Right cardiac atrium (tissue), 5 donors: ENCODE data around the gene CENPX. TPM values are rescaled to one million over a fixed set of nuclear protein-coding genes. Genes with fewer than 3 reads are reported as not detected.

ENCODE experiments used
- ATAC-seq, 2 donors: fragments of 200-7000 bp; cut with Tn5 transposase; one replicate each; pipeline versions ENCODE4 v1.8.0 to v1.9.1; 2020; ENCODE audit warnings: moderate library complexity in 2 of 2, mild to moderate bottlenecking in 1 of 2
- DNase-seq, 3 donors: peaks; one replicate each; pipeline ENCODE4 v3.0.0-alpha.2; 2020
- H3K27ac ChIP-seq: one replicate; pipeline ENCODE4 v1.5.1; 2013; ENCODE audit warnings: mild to moderate bottlenecking, low read length, control low read depth, moderate library complexity
- H3K27me3 ChIP-seq: one replicate; pipeline ENCODE4 v1.6.1; 2013; ENCODE audit not compliant: control insufficient read depth, insufficient read depth
- H3K4me1 ChIP-seq: one replicate; pipeline ENCODE4 v1.6.1; 2013; ENCODE audit warnings: low read length; ENCODE audit not compliant: control insufficient read depth, insufficient read depth
- H3K4me3 ChIP-seq: one replicate; pipeline ENCODE4 v1.5.1; 2013; ENCODE audit warnings: low read length, control low read depth
- H3K9me3 ChIP-seq: one replicate; pipeline ENCODE4 v1.6.1; 2013; ENCODE audit warnings: low read length; ENCODE audit not compliant: control insufficient read depth
- WGBS: extraction: QIAGEN DNeasy Blood & Tissue Kit; methylation state at CpG from one replicate; pipeline ENCODE4 v1.1.7; 2013; 5-methylcytosine and 5-hydroxymethylcytosine counted together
- intact Hi-C, 4 donors: fragments of 100-400 bp; cut with DNase I; formaldehyde crosslinking; loops; one replicate each; pipeline versions ENCODE4 v1.11.0 to v1.14.0; 2022 to 2023
- polyA plus RNA-seq: library from polyadenylated mRNA; stranded (reverse); fragments of 200-250 nt; gene quantifications from one replicate; pipeline ENCODE4 v1.2.3, GENCODE V29; 2013
- total RNA-seq, 4 donors: library from RNA; stranded (reverse); fragmentation: NEBNext Ultra II Directional; extraction: Animal tissue kit (Norgen Biotek cat#: 25700); gene quantifications; one replicate each; pipeline ENCODE4 v1.2.1, GENCODE V29; 2021
- donor health status: healthy with polysubstance abuse.
- donor health status: DM: no; HTN: yes; CAD: no.
- donor health status: DM: no; HTN: no; CAD: no.
- donor health status: DM: no; HTN: yes; CAD: no; lungs with severe emphysema.
- donor health status: DM: yes; HTN: yes; CAD: no.

Gene CENPX
- total and polyA plus RNA-seq, 5 donors = 20.1 to 31.2 (median 27.9) TPM

DNA sequence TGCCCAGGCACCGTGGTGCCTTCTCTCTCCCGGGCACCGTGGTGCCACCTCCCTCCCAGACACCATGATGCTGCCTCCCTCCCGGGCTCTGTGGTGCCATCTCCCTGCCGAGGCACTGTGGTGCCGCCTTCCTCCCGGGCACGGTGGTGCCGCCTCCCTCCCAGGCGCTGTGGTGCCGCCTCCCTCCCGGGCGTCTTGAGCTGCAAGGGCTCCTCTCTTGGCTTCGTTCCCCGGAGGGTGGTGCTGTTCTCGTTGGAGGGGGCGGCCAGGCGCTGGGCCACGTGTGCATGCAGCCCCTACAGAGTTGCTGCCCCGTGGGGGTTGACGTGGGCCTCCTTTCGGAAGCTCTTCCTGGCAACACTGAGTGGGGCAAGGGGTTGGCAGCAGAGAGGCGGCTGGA, 8.2 kb downstream of the CENPX start:
- no peak overlapping the region for H3K27ac ChIP-seq
- no peak for ATAC-seq
- no peaks in the 10 kb centered on the region for H3K27me3 ChIP-seq
- H3K4me1 ChIP-seq = peaks cover 2% of the 10 kb centered on the region
- no peak for DNase-seq
- WGBS = 68% methylated on average over 23 of the region's 23 CpGs
- H3K9me3 ChIP-seq = no peaks in the 10 kb centered on the region
- H3K4me3 ChIP-seq = no peak overlapping the region
- intact Hi-C loops = no loop called here

DNA sequence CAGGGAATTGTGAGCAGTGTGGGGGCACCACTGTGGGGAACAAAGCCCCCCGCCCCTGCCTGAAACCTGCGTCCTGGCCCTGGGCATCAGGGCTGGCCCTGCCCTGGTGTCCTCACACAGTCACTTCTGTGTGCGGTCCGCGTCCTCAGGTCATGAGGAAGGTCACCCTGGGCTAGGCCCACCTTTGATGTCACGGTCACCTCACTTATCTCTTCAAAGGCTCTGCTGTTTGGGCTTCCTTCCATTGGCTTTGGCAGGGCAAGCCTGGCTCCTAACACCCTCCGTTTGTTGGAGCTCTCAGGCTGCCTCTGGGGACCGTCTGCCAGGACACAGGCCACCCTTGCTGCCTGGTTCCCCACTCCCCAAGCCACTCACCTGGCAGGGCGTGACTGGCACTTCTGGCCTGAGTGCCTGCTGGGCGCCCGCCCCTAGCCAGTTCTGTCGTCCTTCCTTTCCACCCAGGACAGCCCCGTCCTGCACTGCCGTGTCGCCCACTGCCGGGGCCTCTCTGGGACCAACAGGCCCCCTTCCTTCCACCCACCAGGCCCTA, 8.8 kb downstream of the CENPX start:
- peak; percentile 4 to 5 for ATAC-seq
- intact Hi-C loops = no loop called here
- no peaks in the 10 kb centered on the region for H3K27me3 ChIP-seq
- 79% methylated on average over 16 of the region's 16 CpGs for WGBS
- no peaks in the 10 kb centered on the region for H3K9me3 ChIP-seq
- H3K27ac ChIP-seq = peak overlapping the region; percentile 76
- H3K4me1 ChIP-seq = peaks cover 2% of the 10 kb centered on the region
- DNase-seq = no peak
- H3K4me3 ChIP-seq = no peak overlapping the region

DNA sequence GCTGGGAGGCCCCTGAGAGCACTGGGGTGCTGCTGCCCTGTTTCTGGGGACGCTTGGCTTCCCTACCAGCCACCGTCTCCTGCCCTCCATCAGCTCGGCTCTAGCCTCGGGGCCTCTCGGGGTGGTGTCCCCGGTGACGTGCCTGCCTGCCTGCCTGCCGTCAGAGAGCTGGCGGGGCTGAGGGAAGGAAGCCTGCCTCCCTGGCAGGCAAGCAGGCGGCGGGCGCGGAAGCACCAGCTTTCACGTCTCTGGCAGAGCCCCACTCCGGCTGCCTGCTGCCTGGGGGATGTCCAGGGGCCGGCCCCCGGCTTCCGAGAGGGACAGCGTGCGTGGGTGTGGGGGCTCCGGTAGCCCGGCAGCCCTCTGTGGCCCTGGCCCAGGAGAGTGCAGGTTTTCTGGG, 9.3 kb downstream of the CENPX start:
- Histone ChIP-seq H3K27me3 (no peaks in the 10 kb centered on the region), H3K4me3 (no peak overlapping the region), H3K27ac (peak overlapping the region; percentile 76), H3K4me1 (peaks cover 2% of the 10 kb centered on the region), H3K9me3 (no peaks in the 10 kb centered on the region)
- DNase-seq (no peak), ATAC-seq (peak; percentile 12 to 20)
- 66% methylated on average over 22 of the region's 22 CpGs for WGBS
- intact Hi-C loops = no loop called here

DNA sequence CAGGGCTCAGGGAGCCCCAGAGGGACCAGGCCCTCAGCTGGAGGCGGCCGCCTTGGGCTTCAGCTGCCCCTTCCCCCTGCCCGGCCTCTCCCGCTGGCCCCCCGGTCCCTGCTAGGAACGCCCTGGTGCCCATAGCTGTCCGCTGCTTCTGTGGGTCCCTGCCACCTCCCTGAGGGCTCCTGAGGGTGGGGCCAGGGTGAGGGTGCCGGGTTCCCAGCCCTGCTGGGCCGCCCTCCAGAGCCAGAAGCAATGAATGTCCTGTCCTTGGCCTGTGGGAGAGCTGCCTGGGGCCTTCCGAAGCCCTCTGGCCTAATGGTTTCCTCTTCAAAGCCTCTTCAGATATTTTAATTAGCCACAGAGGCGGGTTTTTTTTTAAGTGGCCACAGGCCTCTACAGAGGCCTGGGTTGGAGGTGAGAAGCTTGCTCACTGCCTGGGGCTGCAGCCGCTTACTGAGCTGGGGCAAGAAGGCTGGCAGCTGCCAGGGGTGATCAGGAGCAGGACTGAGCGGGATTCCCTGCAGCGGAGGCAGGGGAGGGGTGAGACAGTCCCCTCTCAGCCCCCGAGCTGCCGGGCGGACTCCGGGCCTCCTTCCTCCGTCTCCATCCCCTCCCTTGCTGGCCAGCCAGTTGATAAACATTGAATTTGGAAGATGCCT, 9.9 kb downstream of the CENPX start:
- peak overlapping the region; percentile 16 for H3K27ac ChIP-seq
- intact Hi-C loops = no loop called here
- no peak for DNase-seq

DNA sequence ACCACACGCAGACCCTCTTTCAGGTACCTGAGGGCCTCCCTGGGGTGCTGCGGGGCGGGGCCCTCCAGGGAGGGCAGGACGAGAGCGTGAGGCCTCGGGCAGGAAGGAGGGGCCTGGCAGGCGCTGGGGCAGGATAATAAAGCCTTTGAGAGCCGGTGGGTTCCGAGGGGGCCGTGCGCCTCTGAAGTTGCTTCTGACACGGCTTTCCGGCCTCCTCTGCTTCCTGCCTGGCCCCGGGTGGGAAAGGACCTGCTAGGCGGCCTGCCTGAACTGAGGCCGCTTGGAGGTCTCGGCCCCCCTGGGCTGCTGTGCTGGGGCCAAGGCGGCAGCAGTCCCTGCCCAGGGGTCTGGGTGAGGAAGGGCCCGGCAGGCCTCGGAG, 10.4 kb downstream of the CENPX start:
- 72% methylated on average over 20 of the region's 20 CpGs for whole genome bisulfite sequencing
- Histone ChIP-seq H3K27ac (no peak overlapping the region), H3K4me1 (peaks cover 2% of the 10 kb centered on the region), H3K27me3 (no peaks in the 10 kb centered on the region), H3K9me3 (no peaks in the 10 kb centered on the region), H3K4me3 (no peak overlapping the region)
- DNase-seq (no peak), ATAC-seq (no peak)
- intact Hi-C loops = no loop called here

More for the DNA sequence above, 9.9 kb downstream of the CENPX start:
- Histone ChIP-seq H3K9me3 (no peaks in the 10 kb centered on the region), H3K27me3 (no peaks in the 10 kb centered on the region), H3K4me3 (no peak overlapping the region), H3K4me1 (peaks cover 2% of the 10 kb centered on the region)
- WGBS = 83% methylated on average over 19 of the region's 19 CpGs
- no peak for ATAC-seq

DNA sequence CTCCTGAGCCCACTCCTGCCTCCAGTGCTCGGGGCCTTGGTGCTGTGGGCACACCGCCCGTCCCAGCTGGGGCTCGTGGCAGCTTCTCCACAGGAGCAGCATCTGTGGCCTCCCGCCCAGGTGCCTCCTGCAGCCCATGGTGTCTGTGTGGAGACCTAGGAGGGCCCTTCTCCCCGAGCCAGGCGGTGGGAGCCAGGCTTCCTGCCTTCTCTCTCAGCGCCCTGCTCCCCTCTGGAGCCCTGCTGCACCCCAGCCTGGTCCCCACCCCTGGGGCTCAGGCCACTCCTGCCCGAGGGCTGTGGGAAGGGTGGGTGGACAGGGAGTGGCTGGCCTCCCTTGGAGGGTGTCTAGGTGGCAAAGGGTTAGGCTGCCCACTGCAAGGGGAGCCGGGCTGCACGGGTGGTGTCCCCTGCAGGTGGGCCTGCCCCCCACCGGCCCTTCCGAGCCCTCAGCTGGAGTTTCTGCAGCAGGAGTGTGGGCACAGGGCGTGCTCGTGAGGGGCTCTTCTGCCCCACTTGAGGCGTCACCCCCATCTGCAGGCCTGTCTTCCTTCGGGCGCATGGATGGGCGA, 11.0 kb downstream of the CENPX start:
- intact Hi-C loops = no loop called here
- 93% methylated on average over 19 of the region's 19 CpGs for WGBS
- no peak overlapping the region for H3K27ac ChIP-seq
- ATAC-seq (no peak), DNase-seq (no peak)
- H3K9me3 ChIP-seq = no peaks in the 10 kb centered on the region
- H3K4me3 ChIP-seq = no peak overlapping the region
- H3K27me3 ChIP-seq = no peaks in the 10 kb centered on the region
- H3K4me1 ChIP-seq = peaks cover 2% of the 10 kb centered on the region

DNA sequence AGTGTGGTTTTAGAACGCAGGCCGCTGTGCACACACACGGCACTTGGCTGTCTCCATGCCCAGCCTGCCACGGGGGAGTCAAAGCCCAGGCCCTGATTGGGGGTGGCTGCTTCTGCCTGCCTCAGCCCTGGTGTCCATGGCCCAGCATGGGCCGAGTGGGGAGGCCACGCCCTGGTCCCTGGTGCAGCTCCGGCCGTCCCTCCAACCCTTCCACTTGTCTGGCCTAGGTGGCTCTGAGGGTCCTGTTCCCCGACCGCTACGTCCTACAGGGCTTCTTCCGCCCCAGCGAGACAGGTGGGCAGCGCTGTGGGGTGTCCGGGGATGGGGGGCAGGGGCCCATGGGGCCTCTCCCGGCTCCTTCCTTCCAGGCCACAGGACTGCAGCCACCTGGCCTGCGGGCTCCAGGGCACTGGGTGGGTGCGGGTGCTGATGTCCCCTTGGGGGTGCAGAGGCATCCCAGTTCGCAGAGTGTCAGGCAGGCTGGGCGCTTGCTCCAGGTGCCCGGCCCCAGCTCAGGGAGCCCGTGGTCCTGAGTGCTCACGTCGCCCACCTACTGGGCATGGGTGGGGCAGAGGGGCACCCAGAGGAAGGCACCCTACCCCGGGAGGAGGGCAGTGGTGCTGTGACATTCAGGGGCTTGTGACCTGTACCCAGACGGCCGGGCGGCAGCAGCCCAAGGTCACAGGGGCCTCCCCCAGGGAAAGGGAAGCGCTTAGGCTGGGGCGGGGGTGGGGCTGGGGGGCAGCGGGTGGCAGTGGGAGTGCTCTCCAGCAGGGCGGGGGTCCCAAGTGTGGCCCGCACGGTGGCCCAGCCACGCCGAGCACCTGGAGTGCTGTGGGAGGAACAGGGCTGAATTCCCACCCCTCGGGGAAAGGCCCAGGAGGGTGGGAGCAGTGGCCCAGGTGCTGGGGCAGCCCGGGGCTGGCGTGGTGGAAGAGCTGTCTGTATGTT, 11.8 kb downstream of the CENPX start:
- no peak overlapping the region for H3K4me3 ChIP-seq
- intact Hi-C loops = no loop called here
- 95% methylated on average over 39 of the region's 39 CpGs for WGBS
- no peak for DNase-seq
- peaks cover 2% of the 10 kb centered on the region for H3K4me1 ChIP-seq
- H3K27me3 ChIP-seq = no peaks in the 10 kb centered on the region
- no peak for ATAC-seq
- no peak overlapping the region for H3K27ac ChIP-seq
- H3K9me3 ChIP-seq = no peaks in the 10 kb centered on the region

DNA sequence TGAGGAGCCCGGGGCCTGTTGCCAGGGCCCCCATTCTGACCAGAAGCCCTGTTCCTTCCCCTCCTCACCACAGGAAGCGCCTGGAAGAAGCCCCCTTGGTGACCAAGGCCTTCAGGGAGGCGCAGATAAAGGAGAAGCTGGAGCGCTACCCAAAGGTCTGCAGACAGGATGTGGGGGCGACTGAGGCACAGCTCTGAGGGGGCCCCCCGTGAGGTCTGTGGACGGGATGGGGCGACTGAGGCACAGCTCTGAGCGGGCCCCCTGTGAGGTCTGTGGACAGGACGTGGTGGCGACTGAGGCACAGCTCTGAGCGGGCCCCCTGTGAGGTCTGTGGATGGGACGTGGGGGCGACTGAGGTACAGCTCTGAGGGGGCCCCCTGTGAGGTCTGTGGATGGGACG, 13.3 kb downstream of the CENPX start:
- intact Hi-C loops = no loop called here
- Histone ChIP-seq H3K27ac (no peak overlapping the region), H3K4me3 (no peak overlapping the region), H3K9me3 (no peaks in the 10 kb centered on the region), H3K27me3 (no peaks in the 10 kb centered on the region), H3K4me1 (peaks cover 2% of the 10 kb centered on the region)
- ATAC-seq (no peak), DNase-seq (no peak)
- 92% methylated on average over 15 of the region's 15 CpGs for WGBS

DNA sequence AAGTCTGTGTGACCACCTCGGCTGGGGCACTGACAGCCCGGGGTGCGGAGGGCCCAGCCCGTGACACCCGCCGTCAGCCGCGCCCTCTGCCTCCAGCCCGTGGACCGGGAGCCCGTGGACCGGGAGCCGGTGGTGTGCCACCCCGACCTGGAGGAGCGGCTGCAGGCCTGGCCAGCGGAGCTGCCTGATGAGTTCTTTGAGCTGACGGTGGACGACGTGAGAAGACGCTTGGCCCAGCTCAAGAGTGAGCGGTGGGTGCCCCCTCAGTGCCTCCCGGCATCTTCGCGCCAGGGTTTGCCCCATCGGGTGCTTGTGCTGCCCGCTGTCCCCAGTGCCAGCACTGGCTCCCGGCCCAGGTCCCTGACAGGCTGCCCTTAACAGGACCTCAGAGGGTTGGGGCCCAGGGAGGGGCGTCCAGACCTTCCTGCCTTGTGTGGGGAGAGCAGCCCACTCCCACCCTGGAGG, 13.7 kb downstream of the CENPX start:
- WGBS = 92% methylated on average over 28 of the region's 28 CpGs
- Histone ChIP-seq H3K9me3 (no peaks in the 10 kb centered on the region), H3K4me3 (no peak overlapping the region), H3K27me3 (no peaks in the 10 kb centered on the region), H3K27ac (no peak overlapping the region), H3K4me1 (peaks cover under 1% of the 10 kb centered on the region)
- ATAC-seq (no peak), DNase-seq (no peak)
- intact Hi-C loops = no loop called here

DNA sequence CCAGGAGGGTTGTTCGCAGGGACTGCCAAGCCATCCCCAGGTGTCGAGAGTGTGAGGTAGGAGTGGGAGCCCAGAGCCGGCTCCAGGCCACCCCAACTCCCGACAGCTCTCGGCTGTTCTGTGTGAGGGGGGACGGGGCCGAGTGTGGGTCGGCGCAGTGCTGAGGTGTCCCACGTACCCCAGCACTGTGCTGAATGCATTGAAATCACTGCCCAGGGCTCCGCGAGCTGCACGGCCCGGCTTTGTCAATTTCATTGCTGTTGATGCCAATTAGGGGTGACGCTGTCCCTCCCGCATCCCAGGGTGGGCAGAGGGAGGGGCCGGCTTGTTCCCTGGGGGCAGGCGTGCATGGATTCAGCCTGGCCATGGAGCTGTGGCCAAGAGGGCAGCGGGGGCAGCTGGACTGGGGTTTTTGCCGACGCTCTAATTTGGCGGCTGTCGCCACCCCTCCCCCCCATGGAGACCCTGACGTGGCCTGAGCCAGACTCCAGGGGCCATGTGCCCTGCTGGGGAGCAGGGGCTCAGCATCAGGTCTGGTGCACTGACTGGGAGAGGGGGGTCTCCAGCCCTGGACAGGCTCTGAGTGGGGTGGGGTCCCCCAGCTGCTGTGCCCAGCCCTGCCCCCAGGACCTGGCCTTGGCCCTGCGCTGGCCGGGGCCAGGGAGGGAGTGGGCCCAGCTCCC, 14.3 kb downstream of the CENPX start:
- 82% methylated on average over 26 of the region's 26 CpGs for WGBS
- no peak overlapping the region for H3K4me3 ChIP-seq
- no peaks in the 10 kb centered on the region for H3K9me3 ChIP-seq
- no peak for ATAC-seq
- intact Hi-C loops = no loop called here
- H3K27me3 ChIP-seq = no peaks in the 10 kb centered on the region
- H3K27ac ChIP-seq = no peak overlapping the region
- DNase-seq = no peak
- H3K4me1 ChIP-seq = no peaks in the 10 kb centered on the region
